CD4-positive, alpha-beta T cell (primary cell): Measurements from ENCODE around the gene RYR2. TPM values are rescaled to one million over a fixed set of nuclear protein-coding genes. Genes with fewer than 3 reads are reported as not detected.

Experiments used
- ATAC-seq: fragments of 200-7000 bp; cut with Tn5 transposase; one replicate; pipeline ENCODE4 v1.10.0; 2022; ENCODE audit warnings: mild to moderate bottlenecking; ENCODE audit not compliant: poor library complexity
- CTCF ChIA-PET: fragments of 350-600 bp; sonication (Branson Sonifier 250); formaldehyde crosslinking; loops from one replicate; lab custom pipeline; 2021; ENCODE audit warnings: antibody characterized with exemption, inconsistent platforms; lab: Charles Lee
- POLR2A ChIA-PET: fragments of 350-600 bp; sonication (Branson Sonifier 250); formaldehyde crosslinking; loops from one replicate; lab custom pipeline; 2021; ENCODE audit warnings: antibody characterized with exemption, inconsistent platforms; lab: Charles Lee
- DNase-seq, 14 experiments: peaks; one replicate each; pipeline ENCODE4 v3.0.0-alpha.2; 2013 to 2020; ENCODE audit warnings: mixed read lengths in 2 of 14
- H3K27ac ChIP-seq, 2 donors: one replicate each; pipeline versions ENCODE4 v1.5.1 to v1.7.0; 2013; ENCODE audit warnings: low read length in 2 of 2, low read depth in 1 of 2, mild to moderate bottlenecking in 1 of 2
- H3K27me3 ChIP-seq, 2 experiments: 1 replicate in 1 of 2; 2 replicates in 1 of 2; pipeline versions ENCODE4 v1.6.1 to v1.7.0; 2013; ENCODE audit warnings: low read length in 2 of 2, control low read depth in 1 of 2, mild to moderate bottlenecking in 1 of 2, moderate library complexity in 1 of 2; ENCODE audit not compliant: insufficient read depth in 2 of 2, control insufficient read depth in 1 of 2
- H3K36me3 ChIP-seq: one replicate; pipeline ENCODE4 v1.6.1; 2013; ENCODE audit warnings: low read length, control low read depth; ENCODE audit not compliant: insufficient read depth
- H3K4me1 ChIP-seq: one replicate; pipeline ENCODE4 v1.6.1; 2013; ENCODE audit warnings: low read length, control low read depth; ENCODE audit not compliant: insufficient read depth
- H3K4me3 ChIP-seq: one replicate; pipeline ENCODE4 v1.5.1; 2013; ENCODE audit warnings: mild to moderate bottlenecking, low read length, moderate library complexity
- H3K9me3 ChIP-seq, 2 experiments: 1 replicate in 1 of 2; 2 replicates in 1 of 2; pipeline versions ENCODE4 v1.6.1 to v1.7.0; 2013; ENCODE audit warnings: low read length in 2 of 2, mild to moderate bottlenecking in 2 of 2, control low read depth in 1 of 2, moderate library complexity in 1 of 2; ENCODE audit not compliant: control insufficient read depth in 1 of 2, insufficient read depth in 1 of 2
- H3K27ac Mint-ChIP-seq: one replicate; pipeline ENCODE4 v1.8.0; 2020; ENCODE audit warnings: mixed read lengths
- H3K27me3 Mint-ChIP-seq: one replicate; pipeline ENCODE4 v1.8.0; 2021; ENCODE audit warnings: mixed read lengths
- H3K36me3 Mint-ChIP-seq: one replicate; pipeline ENCODE4 v1.8.0; 2021; ENCODE audit warnings: low read depth, mixed read lengths
- H3K4me1 Mint-ChIP-seq: one replicate; pipeline ENCODE4 v1.8.0; 2021; ENCODE audit warnings: low read depth, mixed read lengths
- H3K4me3 Mint-ChIP-seq: one replicate; pipeline ENCODE4 v1.8.0; 2020; ENCODE audit warnings: mild to moderate bottlenecking, mixed read lengths
- H3K9me3 Mint-ChIP-seq: one replicate; pipeline ENCODE4 v1.8.0; 2020; ENCODE audit warnings: mixed read lengths
- intact Hi-C, 2 experiments: fragments of 100-400 bp; cut with DNase I in 1 of 2; cut with micrococcal nuclease in 1 of 2; formaldehyde crosslinking; loops; one replicate each; pipeline versions ENCODE4 v1.15.1 to v1.9.0; 2023 to 2025; cut with DNase I, micrococcal nuclease
- total RNA-seq, 174 experiments: library from RNA in 2 of 174; stranded (reverse) in 2 of 174; gene quantifications; one replicate each; pipeline ENCODE4 v1.2.3 and lab custom pipeline; 2021 to 2026
- TF ChIP-seq, protein P1 (sequence below): fragments of 200-600 bp; IDR thresholded peaks from one replicate; pipeline ENCODE4 v1.8.0; 2022; ENCODE audit warnings: antibody characterized with exemption, mild to moderate bottlenecking

RYR2 gene
- total RNA-seq, 2 experiments from 2014 or later: not detected

DNA sequence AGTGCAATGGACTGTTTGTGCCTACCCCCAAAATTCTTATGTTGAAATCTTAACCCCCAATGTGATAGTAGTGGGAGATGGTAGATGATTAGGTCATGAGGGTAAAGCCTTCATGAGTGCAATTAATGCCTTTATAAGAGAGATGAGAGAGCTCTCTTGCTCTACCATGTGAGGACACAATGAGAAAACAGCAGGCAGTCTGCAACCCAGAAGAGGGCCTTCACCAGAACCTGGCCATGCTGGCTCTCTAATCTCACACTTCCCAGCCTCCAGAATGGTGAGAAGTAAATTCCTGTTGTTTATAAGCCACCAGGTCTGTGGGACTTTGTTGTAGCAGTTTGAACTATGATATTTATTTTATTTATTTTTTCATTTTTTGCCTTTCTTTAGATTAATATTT lies 21.0 kb downstream of the RYR2 start:
- POLR2A ChIA-PET: no interaction called here
- TF ChIP-seq, protein P1, sequence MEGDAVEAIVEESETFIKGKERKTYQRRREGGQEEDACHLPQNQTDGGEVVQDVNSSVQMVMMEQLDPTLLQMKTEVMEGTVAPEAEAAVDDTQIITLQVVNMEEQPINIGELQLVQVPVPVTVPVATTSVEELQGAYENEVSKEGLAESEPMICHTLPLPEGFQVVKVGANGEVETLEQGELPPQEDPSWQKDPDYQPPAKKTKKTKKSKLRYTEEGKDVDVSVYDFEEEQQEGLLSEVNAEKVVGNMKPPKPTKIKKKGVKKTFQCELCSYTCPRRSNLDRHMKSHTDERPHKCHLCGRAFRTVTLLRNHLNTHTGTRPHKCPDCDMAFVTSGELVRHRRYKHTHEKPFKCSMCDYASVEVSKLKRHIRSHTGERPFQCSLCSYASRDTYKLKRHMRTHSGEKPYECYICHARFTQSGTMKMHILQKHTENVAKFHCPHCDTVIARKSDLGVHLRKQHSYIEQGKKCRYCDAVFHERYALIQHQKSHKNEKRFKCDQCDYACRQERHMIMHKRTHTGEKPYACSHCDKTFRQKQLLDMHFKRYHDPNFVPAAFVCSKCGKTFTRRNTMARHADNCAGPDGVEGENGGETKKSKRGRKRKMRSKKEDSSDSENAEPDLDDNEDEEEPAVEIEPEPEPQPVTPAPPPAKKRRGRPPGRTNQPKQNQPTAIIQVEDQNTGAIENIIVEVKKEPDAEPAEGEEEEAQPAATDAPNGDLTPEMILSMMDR: no peak

DNA sequence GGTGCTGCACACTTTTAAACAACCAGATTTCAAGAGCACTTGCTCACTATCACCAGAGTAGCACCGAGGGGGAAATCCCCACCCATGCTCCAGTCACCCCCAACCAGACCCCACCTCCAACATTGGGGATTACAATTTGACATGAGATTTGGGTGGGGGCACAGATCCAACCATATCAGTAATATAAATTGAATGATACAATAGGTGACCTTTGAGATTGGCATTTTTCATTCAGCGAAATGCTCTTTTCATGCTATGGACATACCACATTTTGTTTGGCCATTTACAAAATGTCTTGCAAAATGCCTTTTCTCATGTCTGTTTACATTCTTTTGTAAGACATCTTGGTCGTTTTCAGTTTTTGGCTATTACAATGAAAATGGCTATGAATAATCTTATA lies 23.9 kb downstream of the RYR2 start:
- Mint-ChIP-seq H3K36me3 (no peaks in the 10 kb centered on the region), H3K9me3 (no peaks in the 10 kb centered on the region), H3K27me3 (peaks cover 16% of the 10 kb centered on the region), H3K27ac (no peak overlapping the region), H3K4me3 (no peak overlapping the region), H3K4me1 (no peaks in the 10 kb centered on the region)
- Histone ChIP-seq H3K4me1 (no peaks in the 10 kb centered on the region), H3K27ac (no peak overlapping the region), H3K4me3 (no peak overlapping the region), H3K27me3 (peaks cover 2 to 5% of the 10 kb centered on the region in 2 experiments), H3K9me3 (no peaks in the 10 kb centered on the region), H3K36me3 (no peaks in the 10 kb centered on the region)
- ChIA-PET POLR2A (no interaction called here), CTCF (no interaction called here)
- TF ChIP-seq, protein P1: no peak
- intact Hi-C loops: no loop called here
- DNase-seq: no peak
- ATAC-seq: no peak

More for the DNA sequence above, 21.0 kb downstream of the RYR2 start:
- ATAC-seq (no peak), DNase-seq (no peak)
- peaks cover 15% of the 10 kb centered on the region for H3K27me3 Mint-ChIP-seq
- no peaks in the 10 kb centered on the region for H3K36me3 Mint-ChIP-seq
- CTCF ChIA-PET: no interaction called here
- H3K27me3 ChIP-seq: no peaks in the 10 kb centered on the region
- H3K4me1 ChIP-seq: no peaks in the 10 kb centered on the region
- intact Hi-C loops: no loop called here
- no peak overlapping the region for H3K27ac ChIP-seq
- no peaks in the 10 kb centered on the region for H3K9me3 Mint-ChIP-seq
- no peaks in the 10 kb centered on the region for H3K4me1 Mint-ChIP-seq
- H3K27ac Mint-ChIP-seq: no peak overlapping the region
- H3K36me3 ChIP-seq: no peaks in the 10 kb centered on the region
- no peak overlapping the region for H3K4me3 Mint-ChIP-seq
- no peak overlapping the region for H3K4me3 ChIP-seq
- no peaks in the 10 kb centered on the region for H3K9me3 ChIP-seq

DNA sequence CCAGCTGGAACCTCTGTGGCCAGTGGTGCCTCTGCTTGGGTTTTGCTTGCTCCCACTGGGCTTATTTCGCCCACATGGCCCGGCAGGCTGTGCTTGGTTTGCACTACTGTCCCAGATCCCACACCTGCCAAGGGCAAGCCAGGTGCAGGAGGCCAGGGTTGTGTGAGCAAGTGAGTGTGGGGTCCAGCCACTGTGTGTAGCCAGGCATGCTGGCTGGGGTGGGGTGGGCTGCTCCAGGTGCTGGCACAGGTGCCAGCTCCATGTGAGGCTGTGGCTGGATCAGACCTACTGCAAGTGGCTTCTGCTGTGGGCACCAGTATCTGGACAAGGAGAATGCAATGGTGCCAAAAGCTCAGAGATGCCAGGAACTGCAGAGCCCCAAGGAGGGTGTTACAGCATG lies 28.5 kb downstream of the RYR2 start:
- H3K9me3 Mint-ChIP-seq: no peaks in the 10 kb centered on the region
- no peak overlapping the region for H3K27ac Mint-ChIP-seq
- no peaks in the 10 kb centered on the region for H3K36me3 Mint-ChIP-seq
- H3K27me3 ChIP-seq: peaks cover 2 to 9% of the 10 kb centered on the region in 2 experiments
- no peak overlapping the region for H3K27ac ChIP-seq
- no peaks in the 10 kb centered on the region for H3K4me1 Mint-ChIP-seq
- H3K9me3 ChIP-seq: peaks cover 0 to 11% of the 10 kb centered on the region in 2 experiments
- no peak for ATAC-seq
- TF ChIP-seq, protein P1: no peak
- POLR2A ChIA-PET: no interaction called here
- no peaks in the 10 kb centered on the region for H3K4me1 ChIP-seq
- no peaks in the 10 kb centered on the region for H3K36me3 ChIP-seq
- H3K27me3 Mint-ChIP-seq: peaks cover 20% of the 10 kb centered on the region
- H3K4me3 Mint-ChIP-seq: no peak overlapping the region
- CTCF ChIA-PET: no interaction called here
- intact Hi-C loops: no loop called here
- DNase-seq: no peak
- no peak overlapping the region for H3K4me3 ChIP-seq
